Astrocyte of the cerebellum (primary cell): ENCODE results near the gene NOTCH1.

ENCODE experiments used
- DNase-seq: peaks from one replicate; pipeline ENCODE4 v3.0.0-alpha.2; 2011; ENCODE audit warnings: low read depth
- H3K4me3 ChIP-seq: 2 replicates; pipeline ENCODE4 v1.5.1; 2011; ENCODE audit warnings: mild to moderate bottlenecking, low read depth, low read length, moderate library complexity
- in situ Hi-C: cut with HindIII; loops from 2 replicates; pipeline ENCODE4 v1.10.0; 2017; ENCODE audit warnings: low sequenced_read_pairs
- TF ChIP-seq, protein P1 (sequence below): IDR thresholded peaks from 2 replicates; pipeline ENCODE4 v1.5.1; 2012; ENCODE audit warnings: low read length, low read depth, moderate library complexity, mild to moderate bottlenecking; ENCODE audit errors: missing control alignments

NOTCH1 gene

DNA sequence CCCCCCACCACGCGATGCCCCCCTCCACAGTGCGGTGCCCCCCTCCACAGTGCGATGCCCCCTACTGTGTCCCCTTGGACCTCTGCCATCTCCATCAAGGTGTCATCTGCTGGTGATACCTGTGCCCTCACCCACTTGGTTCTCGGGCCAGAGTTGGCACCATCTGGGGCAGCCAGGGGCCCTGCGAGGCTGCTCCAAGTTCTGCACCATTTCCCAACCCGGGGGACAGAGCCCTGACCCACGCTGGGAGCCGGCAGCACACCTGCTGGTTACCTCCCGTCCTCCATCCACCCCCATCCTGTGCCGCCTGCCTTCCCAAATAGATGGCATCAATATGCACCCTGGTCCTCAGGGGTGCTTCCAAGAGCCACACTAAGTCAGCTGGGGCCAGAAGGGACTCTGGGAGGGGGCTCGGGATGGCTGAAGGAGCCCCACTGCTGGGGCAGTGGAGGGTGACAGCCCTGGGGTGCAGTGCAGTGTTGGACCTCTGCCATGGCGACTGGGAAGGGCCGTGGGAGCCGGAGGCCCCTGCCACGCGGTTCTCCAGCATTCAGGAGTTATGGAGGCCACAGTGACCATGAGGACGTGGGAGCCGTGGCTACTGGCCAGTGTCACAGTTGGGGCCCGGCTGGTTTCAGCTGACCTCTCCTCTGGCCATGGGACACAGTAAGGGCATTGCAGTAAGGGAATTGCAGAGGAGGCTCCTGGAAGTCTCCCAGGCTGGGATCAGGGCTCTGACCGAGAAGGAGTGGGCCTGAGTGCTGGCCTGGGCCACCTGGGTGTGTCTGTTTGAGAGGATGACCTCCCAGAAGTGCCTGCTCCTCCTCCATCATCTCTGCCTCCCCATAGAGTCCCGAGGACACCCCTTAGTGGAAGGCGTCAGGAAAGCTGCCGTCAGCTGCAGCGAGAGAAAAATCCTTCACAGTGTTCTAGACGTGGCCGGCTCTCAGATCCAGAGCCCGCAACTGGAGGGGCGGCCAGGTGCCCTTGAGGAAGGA lies 44.2 kb upstream of the NOTCH1 start:
- no peak for DNase-seq
- no peak overlapping the region for H3K4me3 ChIP-seq
- in situ Hi-C loops = loop anchor here (5.0 kb wide), 1 partner anchor 103 kb away; no protein-coding TSS in a partner anchor
- TF ChIP-seq, protein P1, sequence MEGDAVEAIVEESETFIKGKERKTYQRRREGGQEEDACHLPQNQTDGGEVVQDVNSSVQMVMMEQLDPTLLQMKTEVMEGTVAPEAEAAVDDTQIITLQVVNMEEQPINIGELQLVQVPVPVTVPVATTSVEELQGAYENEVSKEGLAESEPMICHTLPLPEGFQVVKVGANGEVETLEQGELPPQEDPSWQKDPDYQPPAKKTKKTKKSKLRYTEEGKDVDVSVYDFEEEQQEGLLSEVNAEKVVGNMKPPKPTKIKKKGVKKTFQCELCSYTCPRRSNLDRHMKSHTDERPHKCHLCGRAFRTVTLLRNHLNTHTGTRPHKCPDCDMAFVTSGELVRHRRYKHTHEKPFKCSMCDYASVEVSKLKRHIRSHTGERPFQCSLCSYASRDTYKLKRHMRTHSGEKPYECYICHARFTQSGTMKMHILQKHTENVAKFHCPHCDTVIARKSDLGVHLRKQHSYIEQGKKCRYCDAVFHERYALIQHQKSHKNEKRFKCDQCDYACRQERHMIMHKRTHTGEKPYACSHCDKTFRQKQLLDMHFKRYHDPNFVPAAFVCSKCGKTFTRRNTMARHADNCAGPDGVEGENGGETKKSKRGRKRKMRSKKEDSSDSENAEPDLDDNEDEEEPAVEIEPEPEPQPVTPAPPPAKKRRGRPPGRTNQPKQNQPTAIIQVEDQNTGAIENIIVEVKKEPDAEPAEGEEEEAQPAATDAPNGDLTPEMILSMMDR = no peak

GRCh38 chr9:136588663-136589464 lies 43.0 kb upstream of the NOTCH1 start:
- no peak for DNase-seq
- H3K4me3 ChIP-seq = no peak overlapping the region
- in situ Hi-C loops = no loop called here
- TF ChIP-seq, protein P1 = no peak

DNA sequence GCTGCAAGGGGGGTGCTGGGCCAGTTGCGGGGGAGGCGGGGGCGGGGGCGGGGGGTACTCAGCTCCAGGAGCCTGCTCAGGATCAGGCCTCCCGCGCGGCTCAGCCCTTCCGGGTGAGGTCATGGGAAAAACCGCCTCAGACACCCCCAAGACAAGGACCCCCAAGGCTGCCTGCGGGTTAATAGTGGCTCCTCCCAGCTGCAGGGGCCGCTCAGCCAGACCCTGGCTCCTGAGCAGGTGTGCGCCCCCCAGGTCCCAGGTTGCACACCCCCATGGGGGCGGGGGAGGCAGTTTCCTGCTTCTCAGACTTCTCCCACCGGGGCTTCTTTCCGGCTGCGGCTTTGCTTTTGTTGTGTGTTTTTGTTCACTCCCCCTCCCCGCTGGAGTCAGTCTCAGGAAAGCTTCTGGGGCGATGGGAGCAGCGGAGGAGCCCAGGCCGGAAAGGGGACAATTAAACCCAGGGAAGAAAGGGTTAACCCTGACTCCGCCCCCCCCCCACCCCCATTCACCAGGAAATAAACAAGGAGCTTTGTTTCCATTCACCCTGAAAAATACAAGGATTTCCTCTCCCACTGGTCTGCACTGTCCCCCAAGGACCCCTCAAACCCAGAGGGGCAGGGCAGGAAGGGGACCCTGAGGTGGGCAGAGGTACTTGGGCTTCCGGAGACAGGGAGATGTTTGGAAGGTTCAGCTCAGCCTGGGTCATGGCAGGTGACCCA lies 42.3 kb upstream of the NOTCH1 start:
- in situ Hi-C loops = no loop called here
- H3K4me3 ChIP-seq = no peak overlapping the region
- TF ChIP-seq, protein P1 = no peak
- no peak for DNase-seq

DNA sequence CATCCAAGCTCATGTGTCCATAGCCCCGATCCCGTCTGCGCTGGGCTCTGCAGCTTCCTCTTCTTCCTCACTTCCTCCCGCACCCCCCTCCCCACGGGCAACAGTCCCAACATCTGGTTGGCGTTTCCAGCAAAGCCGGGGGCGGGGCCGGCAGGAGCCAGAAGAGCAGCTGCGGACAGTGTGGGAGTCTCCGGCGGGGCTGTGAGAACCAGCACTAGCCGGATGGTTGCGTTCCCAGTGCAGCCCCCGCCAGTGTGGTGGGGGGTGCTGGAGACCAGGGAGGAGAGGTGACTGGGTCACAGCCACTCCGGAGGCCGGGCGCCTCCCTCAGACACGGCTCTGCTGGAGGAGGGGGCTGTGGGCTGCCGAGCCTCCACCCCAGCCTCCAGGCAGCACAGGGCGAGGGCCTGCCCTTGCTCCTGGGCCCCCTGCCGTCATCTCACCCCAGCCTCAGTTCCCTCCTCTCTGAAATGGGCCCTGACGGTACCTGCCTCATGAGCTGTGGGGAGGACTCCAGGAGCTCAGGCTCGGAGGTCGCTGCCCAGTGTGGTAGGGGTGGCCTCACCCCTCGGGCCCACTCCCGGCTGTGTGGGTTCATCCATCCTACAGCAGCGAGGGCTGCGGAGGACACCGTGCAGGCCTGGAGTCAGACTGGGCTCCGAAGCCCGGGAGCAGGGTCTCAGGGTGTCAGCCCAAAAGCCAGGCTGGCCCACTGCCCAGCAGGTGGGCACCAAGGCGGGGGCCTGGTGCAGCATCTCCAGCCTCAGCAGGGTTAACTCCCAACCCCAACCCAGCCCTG lies 41.5 kb upstream of the NOTCH1 start:
- TF ChIP-seq, protein P1 = no peak
- DNase-seq = no peak
- H3K4me3 ChIP-seq = no peak overlapping the region
- in situ Hi-C loops = no loop called here

- TF ChIP-seq, protein P1 = no peak
- in situ Hi-C loops = no loop called here
- no peak for DNase-seq
- no peak overlapping the region for H3K4me3 ChIP-seq
Observed at GRCh38 chr9:136586391-136586953, 40.6 kb upstream of the NOTCH1 start.
